ENCODE results near the gene RHO. TPM values are rescaled to one million over a fixed set of nuclear protein-coding genes. Genes with fewer than 3 reads are reported as not detected.

The RHO gene
- total RNA-seq, 4 donors from 2014 or later: not detected

GRCh38 chr3:129567176-129567705 is 38.8 kb downstream of the RHO start:
- H3K4me1 ChIP-seq: peaks cover 0 to 46% (median 14%) of the 10 kb centered on the region in 3 donors
- H3K36me3 ChIP-seq: peaks cover 0 to 87% of the 10 kb centered on the region in 2 donors
- H3K27me3 ChIP-seq: no peaks in the 10 kb centered on the region
- ATAC-seq: peak; percentile 23
- H3K9me3 ChIP-seq: no peaks in the 10 kb centered on the region
- H3K4me3 ChIP-seq: no peak overlapping the region
- TF ChIP-seq POLR2A (IDR thresholded peaks at IDR 0.05): no peak
- TF ChIP-seq CTCF (IDR thresholded peaks at IDR 0.05): no peak
- no peak for TF ChIP-seq EP300 (IDR thresholded peaks at IDR 0.05)
- no peak for TF ChIP-seq POLR2AphosphoS5 (IDR thresholded peaks at IDR 0.05)
- peak overlapping the region in 2 of 4 donors; percentile 19 to 50 for H3K27ac ChIP-seq
- WGBS, 2 donors (ENCODE audit: low coverage in 1 of 2): 64 to 100% methylated on average over 1 to 7 of the region's 18 CpGs

DNA sequence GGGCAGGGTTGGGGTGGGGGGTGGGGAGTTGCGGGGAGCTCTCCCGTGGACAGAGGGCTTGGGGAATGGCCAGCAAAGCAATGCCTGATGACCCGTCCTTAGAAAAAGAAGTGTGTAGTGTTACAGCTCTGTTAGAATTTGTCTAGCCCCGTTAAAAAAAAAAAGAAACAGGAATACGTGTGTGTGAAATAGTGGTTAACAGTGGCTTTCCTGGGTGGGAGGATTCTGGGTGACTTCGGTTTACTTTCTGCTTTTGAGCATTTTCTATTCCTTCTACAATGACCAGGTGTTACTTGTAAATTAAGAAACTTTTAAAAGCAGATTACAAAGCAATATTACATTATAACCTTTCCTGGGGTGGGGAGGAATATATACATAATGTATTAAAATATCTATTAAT is 39.5 kb downstream of the RHO start:
- Histone ChIP-seq H3K27me3 (no peaks in the 10 kb centered on the region), H3K4me1 (peaks cover 0 to 46% (median 14%) of the 10 kb centered on the region in 3 donors), H3K4me3 (no peak overlapping the region), H3K27ac (peak overlapping the region in 2 of 4 donors; percentile 19 to 50), H3K9me3 (no peaks in the 10 kb centered on the region), H3K36me3 (peaks cover 0 to 87% of the 10 kb centered on the region in 2 donors)
- no peak for ATAC-seq
- TF ChIP-seq EP300 (IDR thresholded peaks at IDR 0.05) (no peak), CTCF (IDR thresholded peaks at IDR 0.05) (no peak), POLR2AphosphoS5 (IDR thresholded peaks at IDR 0.05) (no peak), POLR2A (IDR thresholded peaks at IDR 0.05) (no peak)
- WGBS, 2 donors (ENCODE audit: low coverage in 1 of 2): 24 to 50% methylated on average over 4 of the region's 6 CpGs

GRCh38 chr3:129569856-129570255 is 41.4 kb downstream of the RHO start:
- WGBS, 2 donors (ENCODE audit: low coverage in 1 of 2): 80% methylated on average over 1 of the region's 7 CpGs; no CpG with 5 or more reads in 1 of the 2 donors
- peaks cover 0 to 31% (median 5%) of the 10 kb centered on the region in 3 donors for H3K4me1 ChIP-seq
- no peak overlapping the region for H3K4me3 ChIP-seq
- H3K27me3 ChIP-seq: no peaks in the 10 kb centered on the region
- no peaks in the 10 kb centered on the region for H3K9me3 ChIP-seq
- no peak overlapping the region for H3K27ac ChIP-seq
- peaks cover 0 to 87% of the 10 kb centered on the region in 2 donors for H3K36me3 ChIP-seq
- TF ChIP-seq POLR2A (IDR thresholded peaks at IDR 0.05) (no peak), EP300 (IDR thresholded peaks at IDR 0.05) (no peak), CTCF (IDR thresholded peaks at IDR 0.05) (no peak), POLR2AphosphoS5 (IDR thresholded peaks at IDR 0.05) (no peak)
- ATAC-seq: no peak

- peaks cover 0 to 19% (median 2%) of the 10 kb centered on the region in 3 donors for H3K4me1 ChIP-seq
- WGBS, 2 donors (ENCODE audit: low coverage in 1 of 2): 86% methylated on average over 5 of the region's 22 CpGs; no CpG with 5 or more reads in 1 of the 2 donors
Measured at GRCh38 chr3:129571605-129572547, 43.4 kb downstream of the RHO start.

More at GRCh38 chr3:129571605-129572547, 43.4 kb downstream of the RHO start:
- no peak overlapping the region for H3K27ac ChIP-seq
- TF ChIP-seq CTCF (IDR thresholded peaks at IDR 0.05) (no peak), EP300 (IDR thresholded peaks at IDR 0.05) (no peak), POLR2AphosphoS5 (IDR thresholded peaks at IDR 0.05) (no peak), POLR2A (IDR thresholded peaks at IDR 0.05) (no peak)
- H3K4me3 ChIP-seq: no peak overlapping the region
- no peak for ATAC-seq
- no peaks in the 10 kb centered on the region for H3K9me3 ChIP-seq
- H3K36me3 ChIP-seq: peaks cover 0 to 87% of the 10 kb centered on the region in 2 donors
- H3K27me3 ChIP-seq: no peaks in the 10 kb centered on the region

Data from gastroesophageal sphincter (tissue), 4 donors.